ENCODE results near the gene RNASE12. TPM values are rescaled to one million over a fixed set of nuclear protein-coding genes. Genes with fewer than 3 reads are reported as not detected.

The RNASE12 gene
- total and polyA plus RNA-seq, 9 of the 15 experiments (the other 6 are each of a cell fraction or from before 2014, with no cell fraction given), result 0.24 TPM; not detected in 8

DNA sequence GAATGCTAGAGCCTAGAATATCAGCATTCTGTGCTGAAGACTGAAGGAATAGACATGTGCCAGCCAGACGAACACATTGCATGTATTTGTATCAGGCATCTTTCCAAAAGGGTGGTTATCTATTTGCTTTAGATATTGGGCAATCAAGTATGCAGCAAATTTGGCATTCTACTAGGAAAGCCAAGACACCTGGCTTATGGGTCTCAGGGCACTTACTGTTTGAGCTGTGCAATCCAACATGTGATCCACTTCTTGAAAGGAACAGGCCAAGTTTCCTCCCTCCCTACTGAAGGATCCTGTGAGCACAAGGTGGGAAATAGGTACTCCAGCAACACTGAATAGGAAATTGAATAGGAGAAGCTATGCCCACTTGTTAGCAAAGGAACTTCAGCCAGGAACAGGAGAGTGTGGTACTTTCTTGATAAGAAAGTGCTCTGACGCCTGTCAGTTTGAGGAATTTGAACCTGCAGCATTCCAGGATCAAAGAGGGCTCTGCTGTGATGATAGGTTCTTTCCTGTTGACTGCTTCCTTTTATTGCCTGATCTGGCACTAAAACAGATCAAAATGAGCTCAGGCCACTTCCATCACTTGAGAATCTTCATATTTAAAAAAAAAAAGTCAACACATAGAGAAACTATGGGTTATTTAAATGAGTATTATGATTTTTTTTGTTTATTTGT is 29.8 kb upstream of the RNASE12 start:
- no peak overlapping the region for H2AFZ ChIP-seq (ENCODE audit: low read depth, low read length)
- DNase-seq (ENCODE audit: extremely low read depth in 1 of 4, low spot score in 3 of 4) (no peak), ATAC-seq (no peak), FAIRE-seq (no peak)
- ChIA-PET POLR2A (interaction anchor here (1.0 kb wide), 1 partner anchor 64 kb away, joined by 3 read pairs; the partner anchor contains the start of gene RNASE4), CTCF (ENCODE audit: low intra/inter-chr PET ratio) (no interaction called here)
- H3K9me1 ChIP-seq (ENCODE audit: control insufficient read depth, insufficient read depth, low read length), result no peaks in the 10 kb centered on the region
- no peaks in the 10 kb centered on the region for H3K79me2 ChIP-seq (ENCODE audit: control insufficient read depth, insufficient read depth, low read length)
- H3K4me3 ChIP-seq, result no peak overlapping the region
- H3K4me2 ChIP-seq (ENCODE audit: insufficient read depth, low read length), result no peak overlapping the region
- H3K27ac ChIP-seq (ENCODE audit: extremely low read depth, low read depth, low read length), result no peak overlapping the region
- no peaks in the 10 kb centered on the region for H3K27me3 ChIP-seq (ENCODE audit: control insufficient read depth in 2 of 2, insufficient read depth in 2 of 2, low read length in 2 of 2)
- in situ Hi-C loops (cut with MboI) (no loop called here), intact Hi-C loops (cut with micrococcal nuclease) (no loop called here)
- 16% methylated on average over 2 of the region's 2 CpGs for WGBS (ENCODE audit: insufficient coverage, low coverage, missing lambda C conversion rate)
- BruUV-seq (replicated peaks), result no TSS peak
- H3K36me3 ChIP-seq (ENCODE audit: control insufficient read depth, insufficient read depth, low read length), result no peaks in the 10 kb centered on the region
- 0 out of 2 replicates have a peak, but pooled peaks cover 4% of the 10 kb centered on the region for H4K20me1 ChIP-seq (replicated peaks; ENCODE audit: control insufficient read depth, insufficient read depth, low read length)
- TF ChIP-seq LARP7 (IDR thresholded peaks at IDR 0.05) (no peak), FOSL1 (tag; conservative IDR thresholded peaks at IDR 0.05) (no peak), STAT5B (CRISPR knock-in tag; IDR thresholded peaks at IDR 0.05) (no peak), BHLHE40 (IDR thresholded peaks at IDR 0.05; ENCODE audit: low read length) (no peak), L3MBTL2 (IDR thresholded peaks at IDR 0.05) (no peak), U2AF1 (optimal IDR thresholded peaks at IDR 0.05; ENCODE audit: low read depth, low read length) (no peak), CEBPB (tag; IDR thresholded peaks at IDR 0.05) (0 out of 2 replicates have a peak, but pooled peaks have one; percentile 16), ZKSCAN1 (IDR thresholded peaks at IDR 0.05; ENCODE audit: low read depth, low read length) (no peak), CEBPG (CRISPR knock-in tag; IDR thresholded peaks at IDR 0.05) (no peak), CEBPG (tag; conservative IDR thresholded peaks at IDR 0.05 in 1 of 2, IDR thresholded peaks at IDR 0.05 in 1 of 2) (peak in 1 of 2 experiments; percentile 37; a peak in 2 of 4 replicates), ZNF316 (IDR thresholded peaks at IDR 0.05) (no peak), SMAD1 (IDR thresholded peaks at IDR 0.05; ENCODE audit: low read depth, low read length, partially characterized antibody) (no peak)
- TF ChIP-seq, protein P1, sequence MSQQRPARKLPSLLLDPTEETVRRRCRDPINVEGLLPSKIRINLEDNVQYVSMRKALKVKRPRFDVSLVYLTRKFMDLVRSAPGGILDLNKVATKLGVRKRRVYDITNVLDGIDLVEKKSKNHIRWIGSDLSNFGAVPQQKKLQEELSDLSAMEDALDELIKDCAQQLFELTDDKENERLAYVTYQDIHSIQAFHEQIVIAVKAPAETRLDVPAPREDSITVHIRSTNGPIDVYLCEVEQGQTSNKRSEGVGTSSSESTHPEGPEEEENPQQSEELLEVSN (IDR thresholded peaks at IDR 0.05; ENCODE audit: borderline replicate concordance in 1 of 2, extremely low read depth in 1 of 2, insufficient read depth in 1 of 2, insufficient read length in 1 of 2, low read depth in 1 of 2, low read length in 1 of 2, poor library complexity in 1 of 2, severe bottlenecking in 1 of 2), result no peak
- no peak overlapping the region for H3K9ac ChIP-seq (ENCODE audit: insufficient read depth in 1 of 2, low read depth in 2 of 2, low read length in 2 of 2)
- no peaks in the 10 kb centered on the region for H3K9me3 ChIP-seq (replicated peaks; ENCODE audit: control insufficient read depth, insufficient read depth, low read depth, low read length)
- peaks cover 14 to 15% of the 10 kb centered on the region in 2 experiments; a peak in 4 of 5 replicates for H3K4me1 ChIP-seq (replicated peaks in 1 of 2; ENCODE audit: control insufficient read depth in 2 of 2, insufficient read depth in 2 of 2, low read length in 2 of 2)

All from K562 (cell line).